Endometrial microvascular endothelial cells (primary cell): Measurements from ENCODE around the gene UBR7. TPM values are rescaled to one million over a fixed set of nuclear protein-coding genes. Genes with fewer than 3 reads are reported as not detected.
"Not testable (repeated sequence)": the region's sequence is repeated elsewhere in the genome, so short reads cannot be mapped to it uniquely, and the experiment has no call there.

Experiments used
- in situ Hi-C: cut with HindIII; loops from 2 replicates; pipeline ENCODE4 v1.10.0; 2017; ENCODE audit warnings: low sequenced_read_pairs, low pct_unique_long_range_greater_than_20kb; ENCODE audit errors: inconsistent ontology term
- total RNA-seq: library from RNA; depleted of rRNA; stranded (reverse); fragments of >200 nt; gene quantifications from one replicate; pipeline ENCODE4 v1.2.3, GENCODE V29; 2015; ENCODE audit errors: inconsistent ontology term

UBR7 gene
- total RNA-seq, 1 donor from 2014 or later = 48.0 TPM

DNA sequence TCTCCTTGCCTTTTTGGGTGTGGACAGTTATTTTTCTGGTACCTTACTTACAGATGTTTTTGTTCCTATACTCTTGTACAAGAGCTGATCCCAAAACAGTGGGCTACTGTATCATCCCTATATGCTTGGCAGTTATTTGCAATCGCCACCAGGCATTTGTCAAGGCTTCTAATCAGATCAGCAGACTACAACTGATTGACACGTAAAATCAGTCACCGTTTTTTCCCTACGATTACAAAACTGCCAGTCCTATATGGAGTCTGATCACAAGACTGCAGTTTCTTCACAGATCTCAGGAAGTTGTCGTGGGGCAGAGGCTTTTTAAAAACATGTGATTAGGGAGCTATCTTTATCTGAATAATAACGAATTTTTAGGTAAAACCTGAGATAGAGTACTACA lies 20.6 kb upstream of the UBR7 start:
- in situ Hi-C loops = no loop called here

DNA sequence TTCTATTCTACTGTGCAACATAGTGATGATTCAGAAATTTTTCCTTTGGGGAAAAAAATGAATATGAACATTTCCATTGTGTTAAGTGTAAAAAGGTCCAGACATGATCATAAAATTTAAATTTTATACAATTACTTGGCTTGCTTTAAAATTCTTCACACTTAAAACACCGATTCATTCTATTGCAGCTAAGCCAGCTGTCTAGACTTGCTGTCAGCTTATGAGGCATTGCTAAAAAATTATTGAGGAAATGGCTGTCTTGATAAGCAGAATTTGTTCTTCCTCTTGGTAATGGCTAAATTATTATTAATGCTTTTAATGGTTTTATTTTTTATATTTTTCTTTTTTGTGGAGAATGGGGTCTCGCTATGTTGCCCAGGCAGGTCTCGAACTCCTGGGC lies 20.1 kb upstream of the UBR7 start:
- in situ Hi-C loops = no loop called here

- in situ Hi-C loops = no loop called here
Observed at GRCh38 chr14:93195316-93195999, 11.6 kb upstream of the UBR7 start.

GRCh38 chr14:93199031-93199430 lies 8.0 kb upstream of the UBR7 start:
- in situ Hi-C loops = no loop called here

DNA sequence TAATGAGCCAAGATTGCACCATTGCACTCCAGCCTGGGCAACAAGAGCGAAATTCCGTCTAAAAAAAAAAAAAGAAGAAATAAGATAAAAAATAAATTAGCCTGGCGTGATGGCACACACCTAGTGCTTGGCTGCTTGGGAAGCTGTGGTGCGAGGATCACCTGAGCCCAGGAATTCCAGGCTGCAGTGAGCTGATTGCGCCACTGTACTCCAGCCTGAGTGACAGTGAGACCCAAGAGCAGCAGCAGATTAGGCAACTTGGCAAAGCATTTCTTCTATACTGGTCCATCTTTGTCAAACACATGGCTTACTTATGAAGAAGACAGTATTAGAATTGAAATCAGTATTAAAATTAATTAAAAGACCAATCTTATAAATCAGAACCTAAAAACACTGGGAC lies 6.5 kb upstream of the UBR7 start:
- in situ Hi-C loops = no loop called here

GRCh38 chr14:93201155-93201704 lies 5.8 kb upstream of the UBR7 start:
- in situ Hi-C loops = no loop called here

GRCh38 chr14:93207468-93208308 lies 632 bp downstream of the UBR7 start:
- in situ Hi-C loops = no loop called here

DNA sequence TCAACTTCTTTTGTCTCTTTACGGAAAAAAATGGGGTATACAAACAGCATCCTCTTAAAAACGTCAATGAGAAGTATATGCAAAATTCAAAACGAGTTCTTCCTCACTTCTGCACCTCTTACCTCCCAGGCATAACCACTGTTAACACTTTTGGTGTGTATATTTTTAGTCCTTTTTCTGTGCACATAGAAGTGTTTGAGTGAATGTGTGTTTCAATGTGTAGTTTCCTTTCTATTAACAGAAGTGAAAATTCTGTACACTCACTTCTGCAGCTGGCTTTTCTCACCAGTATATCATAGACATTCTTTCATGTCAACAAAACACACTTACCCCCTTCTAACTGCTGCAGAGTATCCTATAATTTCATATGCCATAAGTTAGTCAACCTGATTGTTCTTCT lies 5.4 kb downstream of the UBR7 start:
- in situ Hi-C loops = no loop called here

DNA sequence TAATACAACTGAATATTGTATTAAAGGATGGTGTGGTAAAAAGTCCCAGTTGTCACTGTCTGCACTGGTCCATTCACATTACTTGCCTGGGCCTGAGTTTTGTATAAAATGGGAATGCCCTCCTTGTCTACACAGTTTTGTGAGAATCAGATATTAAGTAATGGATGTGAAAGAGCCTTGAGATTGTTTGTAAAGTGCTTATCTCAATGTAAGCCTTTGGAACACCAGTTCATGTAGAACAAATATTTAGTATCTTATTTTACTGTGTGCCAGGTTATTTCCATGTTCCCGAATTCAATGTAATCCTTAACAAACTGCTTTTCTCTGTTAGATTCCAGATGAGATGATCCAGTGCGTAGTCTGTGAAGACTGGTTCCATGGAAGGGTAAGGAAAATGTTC lies 7.5 kb downstream of the UBR7 start:
- in situ Hi-C loops = no loop called here

DNA sequence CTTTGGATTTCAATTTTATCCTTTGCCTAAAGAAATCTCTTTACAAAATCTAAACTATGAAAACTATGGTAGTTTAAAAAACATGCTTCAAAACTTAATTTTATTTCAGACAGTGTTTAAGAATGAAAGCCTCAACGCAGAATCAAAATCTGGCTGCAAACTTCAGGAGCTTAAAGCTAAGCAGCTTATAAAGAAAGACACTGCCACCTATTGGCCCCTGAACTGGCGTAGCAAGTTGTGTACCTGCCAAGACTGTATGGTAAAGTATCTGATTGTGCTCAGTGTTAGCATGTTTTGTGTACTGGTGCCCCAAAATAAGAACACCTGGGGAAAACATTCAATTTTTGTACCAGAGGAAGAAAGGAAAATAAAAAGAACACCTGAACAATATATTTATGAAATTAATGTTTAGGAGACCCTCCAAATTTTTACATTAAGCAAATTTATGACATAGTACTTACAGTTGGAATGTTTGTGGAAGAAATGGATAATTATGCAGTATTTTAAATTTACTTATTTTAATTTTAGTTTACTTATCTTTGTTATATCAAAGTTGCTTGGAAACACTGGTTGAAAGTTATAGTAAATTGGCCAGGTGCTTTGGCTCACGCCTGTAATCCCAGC lies 12.2 kb downstream of the UBR7 start:
- in situ Hi-C loops = no loop called here

- in situ Hi-C loops = no loop called here
Observed at GRCh38 chr14:93220509-93220908, 13.5 kb downstream of the UBR7 start.

GRCh38 chr14:93223565-93223964 lies 16.5 kb downstream of the UBR7 start:
- in situ Hi-C loops = no loop called here

DNA sequence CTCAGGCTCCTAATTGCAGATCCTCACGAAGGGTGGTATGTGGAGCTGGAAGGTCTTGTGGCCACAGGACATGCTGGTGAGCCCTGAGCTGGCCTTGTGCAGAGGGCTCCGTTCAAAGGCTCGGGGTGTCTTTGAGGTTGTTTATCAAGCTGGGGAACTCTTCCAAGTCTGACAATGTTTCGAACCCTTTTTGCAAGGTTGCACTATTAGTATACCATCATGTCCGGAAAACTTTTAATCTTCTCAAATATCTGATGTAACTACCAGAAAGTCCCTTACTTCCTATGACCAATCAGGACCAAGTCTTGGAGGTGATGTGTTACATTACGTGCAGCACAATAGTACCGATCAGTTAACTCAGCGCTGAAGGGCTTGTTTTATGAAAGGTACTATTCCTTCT lies 21.5 kb downstream of the UBR7 start:
- in situ Hi-C loops = no loop called here

GRCh38 chr14:93230539-93230938 lies 23.5 kb downstream of the UBR7 start:
- in situ Hi-C loops = no loop called here

DNA sequence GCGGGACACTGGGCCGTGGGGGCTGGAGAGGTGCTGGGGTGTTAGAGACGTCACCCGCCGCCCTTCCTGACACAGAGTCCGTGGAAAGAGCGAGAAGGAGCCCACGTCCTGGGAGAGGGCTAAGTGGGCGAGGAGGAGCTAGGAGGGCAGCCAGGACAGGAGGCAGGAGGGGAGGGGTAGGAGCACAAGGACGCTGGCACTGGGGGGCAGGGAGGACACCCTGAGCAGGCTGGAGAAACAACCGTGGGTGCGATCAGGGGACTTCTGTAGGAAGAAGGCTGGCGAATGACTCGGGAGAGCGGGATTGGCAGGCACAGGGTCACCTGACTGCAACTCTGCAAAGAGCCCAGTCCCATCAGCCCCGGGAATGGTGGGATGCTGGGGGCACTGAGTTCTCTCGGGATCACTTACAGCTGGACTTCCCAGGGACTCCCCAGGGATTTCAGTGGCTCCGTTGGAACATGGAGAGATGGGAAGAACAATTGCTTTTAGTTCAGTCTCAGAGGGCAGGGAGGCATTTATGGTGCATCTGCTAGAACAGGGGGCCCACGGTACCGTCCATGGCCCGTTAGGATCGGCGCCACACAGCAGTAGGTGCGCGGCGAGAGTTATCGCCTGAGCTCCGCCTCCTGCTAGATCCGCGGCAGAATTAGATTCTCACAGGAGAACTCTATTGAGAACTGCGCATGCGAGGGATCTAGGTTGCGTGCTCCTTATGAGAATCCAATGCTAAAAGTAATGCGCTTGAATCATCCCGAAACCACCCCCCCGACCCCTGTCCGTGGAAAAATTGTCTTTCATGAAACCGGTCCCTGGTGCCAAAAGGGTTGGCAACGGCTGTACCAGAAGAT lies 24.3 kb downstream of the UBR7 start:
- in situ Hi-C loops = no loop called here

- in situ Hi-C loops = no loop called here
Observed at GRCh38 chr14:93232159-93232558, 25.1 kb downstream of the UBR7 start.

DNA sequence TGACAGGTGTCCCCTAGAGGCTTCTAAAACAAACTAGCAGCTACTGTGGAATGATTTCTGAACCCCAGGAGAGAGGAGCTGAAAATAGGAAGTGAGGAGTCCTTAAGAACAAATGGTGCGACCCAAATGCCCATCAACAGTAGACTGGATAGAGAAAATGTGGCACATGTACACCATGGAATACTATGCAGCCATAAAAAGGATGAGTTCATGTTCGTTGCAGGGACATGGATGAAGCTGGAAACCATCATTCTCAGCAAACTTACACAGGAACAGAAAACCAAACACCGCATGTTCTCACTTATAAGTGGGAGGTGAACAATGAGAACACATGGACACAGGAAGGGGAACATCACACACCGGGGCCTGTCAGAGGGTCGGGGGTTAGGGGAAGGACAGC lies 26.0 kb downstream of the UBR7 start:
- in situ Hi-C loops = not testable (repeated sequence)

GRCh38 chr14:93234798-93235197 lies 27.7 kb downstream of the UBR7 start:
- in situ Hi-C loops = no loop called here
